Colonic mucosa (tissue), 4 donors: ENCODE data around the gene CD96. TPM values are rescaled to one million over a fixed set of nuclear protein-coding genes. Genes with fewer than 3 reads are reported as not detected.

Experiments
- DNase-seq: peaks from one replicate; pipeline ENCODE4 v3.0.0-alpha.2; 2020
- H3K27ac ChIP-seq: fragments of 200-600 bp; one replicate; pipeline ENCODE4 v1.8.0; 2021
- H3K27me3 ChIP-seq: fragments of 200-600 bp; one replicate; pipeline ENCODE4 v1.8.0; 2021
- H3K36me3 ChIP-seq: fragments of 200-600 bp; one replicate; pipeline ENCODE4 v1.8.0; 2021
- H3K4me1 ChIP-seq: fragments of 200-600 bp; one replicate; pipeline ENCODE4 v1.8.0; 2021; ENCODE audit warnings: mild to moderate bottlenecking
- H3K4me3 ChIP-seq: fragments of 200-600 bp; one replicate; pipeline ENCODE4 v1.8.0; 2021
- H3K9ac ChIP-seq, 2 donors: one replicate each; pipeline ENCODE4 v1.7.0; 2013; ENCODE audit warnings: control low read depth in 2 of 2, low read depth in 2 of 2, low read length in 2 of 2
- H3K9me3 ChIP-seq: fragments of 200-600 bp; one replicate; pipeline ENCODE4 v1.8.0; 2021
- CTCF ChIP-seq: fragments of 200-600 bp; IDR thresholded peaks from one replicate; pipeline ENCODE4 v1.8.0; 2022; ENCODE audit warnings: antibody characterized with exemption, mild to moderate bottlenecking
- intact Hi-C: fragments of 100-400 bp; cut with DNase I; formaldehyde crosslinking; loops from one replicate; pipeline ENCODE4 v1.14.1; 2022
- total RNA-seq, 2 donors: library from RNA; stranded (reverse); fragmentation: NEBNext Ultra II Directional in 1 of 2; extraction: Animal tissue kit (Norgen Biotek cat#: 25700) in 1 of 2; gene quantifications; one replicate each; pipeline ENCODE4 v1.2.1, GENCODE V29; 2021
- donor health status: healthy.
- donor health status: DM: no; HTN: no; CAD: no.
- donor health status: DM: no; HTN: no; CAD: no.

The CD96 gene
- total RNA-seq, 2 donors from 2014 or later: 1.7 to 2.8 TPM

- DNase-seq: no peak
- no peaks in the 10 kb centered on the region for H3K36me3 ChIP-seq
- H3K9ac ChIP-seq: no peak overlapping the region
- H3K9me3 ChIP-seq: no peaks in the 10 kb centered on the region
- H3K4me1 ChIP-seq: no peaks in the 10 kb centered on the region
- no peak overlapping the region for H3K4me3 ChIP-seq
- H3K27me3 ChIP-seq: no peaks in the 10 kb centered on the region
- intact Hi-C loops: no loop called here
- no peak overlapping the region for H3K27ac ChIP-seq
- TF ChIP-seq CTCF: no peak
Observed at GRCh38 chr3:111607240-111607920, 65.4 kb downstream of the CD96 start.

- DNase-seq: no peak
- Histone ChIP-seq H3K27ac (no peak overlapping the region), H3K9ac (no peak overlapping the region), H3K27me3 (no peaks in the 10 kb centered on the region), H3K4me1 (no peaks in the 10 kb centered on the region), H3K4me3 (no peak overlapping the region), H3K36me3 (no peaks in the 10 kb centered on the region), H3K9me3 (no peaks in the 10 kb centered on the region)
- intact Hi-C loops: no loop called here
- no peak for TF ChIP-seq CTCF
Observed at GRCh38 chr3:111608383-111608782, 66.4 kb downstream of the CD96 start.

GRCh38 chr3:111609700-111610099 is 67.7 kb downstream of the CD96 start:
- H3K9me3 ChIP-seq: no peaks in the 10 kb centered on the region
- no peak overlapping the region for H3K4me3 ChIP-seq
- TF ChIP-seq CTCF: no peak
- no peaks in the 10 kb centered on the region for H3K27me3 ChIP-seq
- no peaks in the 10 kb centered on the region for H3K4me1 ChIP-seq
- DNase-seq: no peak
- no peak overlapping the region for H3K27ac ChIP-seq
- intact Hi-C loops: no loop called here
- H3K9ac ChIP-seq: no peak overlapping the region
- H3K36me3 ChIP-seq: no peaks in the 10 kb centered on the region

GRCh38 chr3:111610189-111610588 is 68.2 kb downstream of the CD96 start:
- H3K36me3 ChIP-seq: no peaks in the 10 kb centered on the region
- H3K27me3 ChIP-seq: no peaks in the 10 kb centered on the region
- no peaks in the 10 kb centered on the region for H3K9me3 ChIP-seq
- no peak overlapping the region for H3K9ac ChIP-seq
- no peak overlapping the region for H3K4me3 ChIP-seq
- H3K27ac ChIP-seq: no peak overlapping the region
- intact Hi-C loops: no loop called here
- H3K4me1 ChIP-seq: no peaks in the 10 kb centered on the region
- no peak for TF ChIP-seq CTCF
- no peak for DNase-seq

GRCh38 chr3:111610612-111611054 is 68.6 kb downstream of the CD96 start:
- no peak for TF ChIP-seq CTCF
- Histone ChIP-seq H3K27ac (no peak overlapping the region), H3K27me3 (no peaks in the 10 kb centered on the region), H3K4me3 (no peak overlapping the region), H3K9me3 (no peaks in the 10 kb centered on the region), H3K36me3 (no peaks in the 10 kb centered on the region), H3K9ac (no peak overlapping the region), H3K4me1 (no peaks in the 10 kb centered on the region)
- intact Hi-C loops: no loop called here
- DNase-seq: no peak
